GM12891 (cell line): ENCODE measurements around the gene COX5B.

Source experiments
- PAX5 ChIP-seq: IDR thresholded peaks from 2 replicates; pipeline ENCODE4 v1.6.1; 2011; ENCODE audit warnings: low read length, moderate library complexity, mild to moderate bottlenecking; ENCODE audit not compliant: insufficient read depth, severe bottlenecking
- POLR2A ChIP-seq: IDR thresholded peaks from 2 replicates; pipeline ENCODE4 v1.6.1; 2011; ENCODE audit warnings: low read depth, low read length, control low read depth
- POLR2AphosphoS5 ChIP-seq: IDR thresholded peaks from 2 replicates; pipeline ENCODE4 v1.6.1; 2011; ENCODE audit warnings: low read depth, low read length, control low read depth
- SPI1 ChIP-seq: IDR thresholded peaks from 2 replicates; pipeline ENCODE4 v1.6.1; 2011; ENCODE audit warnings: low read depth, low read length, control low read depth
- TAF1 ChIP-seq: IDR thresholded peaks from 2 replicates; pipeline ENCODE4 v1.6.1; 2011; ENCODE audit warnings: low read depth, low read length, control low read depth

GRCh38 chr2:97697252-97698235 is 51.7 kb downstream of the COX5B start:
- TF ChIP-seq SPI1 (no peak), POLR2AphosphoS5 (no peak), POLR2A (no peak), TAF1 (no peak), PAX5 (no peak)
